NCI-H1694 (cell line): Measurements from ENCODE around the gene FBXO38.

Experiments used
- DNase-seq: peaks from one replicate; lab custom pipeline; 2025; lab: John Stamatoyannopoulos, UW

The FBXO38 gene, protein sequence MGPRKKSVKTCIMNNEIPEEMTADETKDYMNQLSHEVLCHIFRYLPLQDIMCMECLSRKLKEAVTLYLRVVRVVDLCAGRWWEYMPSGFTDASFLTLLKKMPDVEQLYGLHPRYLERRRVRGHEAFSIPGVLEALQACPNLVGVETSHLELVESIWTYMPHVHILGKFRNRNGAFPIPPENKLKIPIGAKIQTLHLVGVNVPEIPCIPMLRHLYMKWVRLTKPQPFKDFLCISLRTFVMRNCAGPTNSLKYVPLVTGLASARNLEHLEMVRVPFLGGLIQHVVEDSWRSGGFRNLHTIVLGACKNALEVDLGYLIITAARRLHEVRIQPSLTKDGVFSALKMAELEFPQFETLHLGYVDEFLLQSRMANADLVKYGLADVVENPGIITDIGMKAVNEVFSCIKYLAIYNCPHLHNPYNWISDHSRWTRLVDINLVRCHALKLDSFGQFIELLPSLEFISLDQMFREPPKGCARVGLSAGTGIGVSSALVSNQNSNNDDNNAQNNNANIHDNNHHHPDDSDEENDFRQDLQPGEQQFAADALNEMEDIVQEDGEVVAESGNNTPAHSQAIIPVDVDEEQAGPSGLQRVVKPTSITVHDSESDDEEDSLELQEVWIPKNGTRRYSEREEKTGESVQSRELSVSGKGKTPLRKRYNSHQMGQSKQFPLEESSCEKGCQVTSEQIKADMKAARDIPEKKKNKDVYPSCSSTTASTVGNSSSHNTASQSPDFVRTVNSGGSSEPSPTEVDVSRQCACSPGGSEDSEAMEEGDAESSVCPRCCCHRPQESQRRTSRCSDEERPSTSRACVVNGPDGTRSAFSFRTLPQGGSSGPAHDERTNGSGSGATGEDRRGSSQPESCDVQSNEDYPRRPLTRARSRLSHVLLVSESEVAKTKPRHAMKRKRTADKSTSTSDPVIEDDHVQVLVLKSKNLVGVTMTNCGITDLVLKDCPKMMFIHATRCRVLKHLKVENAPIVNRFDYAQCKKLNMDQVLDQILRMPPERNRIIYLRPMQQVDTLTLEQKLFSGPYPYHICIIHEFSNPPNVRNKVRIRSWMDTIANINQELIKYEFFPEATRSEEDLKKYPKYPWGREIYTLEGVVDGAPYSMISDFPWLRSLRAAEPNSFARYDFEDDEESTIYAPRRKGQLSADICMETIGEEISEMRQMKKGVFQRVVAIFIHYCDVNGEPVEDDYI

GRCh38 chr5:148383564-148384379, at the start of gene FBXO38:
TSS of gene FBXO38 (plus strand) at chr5:148383958. CDS start at chr5:148394777, 10,819 bp downstream.
- DNase-seq = peak; percentile 92

GRCh38 chr5:148335259-148335658, 48.5 kb upstream of the FBXO38 start, which contains the start of gene SPINK9:
TSS of gene SPINK9 (plus strand) at chr5:148335559. CDS start at chr5:148335614, 55 bp downstream.
- DNase-seq = no peak

DNA sequence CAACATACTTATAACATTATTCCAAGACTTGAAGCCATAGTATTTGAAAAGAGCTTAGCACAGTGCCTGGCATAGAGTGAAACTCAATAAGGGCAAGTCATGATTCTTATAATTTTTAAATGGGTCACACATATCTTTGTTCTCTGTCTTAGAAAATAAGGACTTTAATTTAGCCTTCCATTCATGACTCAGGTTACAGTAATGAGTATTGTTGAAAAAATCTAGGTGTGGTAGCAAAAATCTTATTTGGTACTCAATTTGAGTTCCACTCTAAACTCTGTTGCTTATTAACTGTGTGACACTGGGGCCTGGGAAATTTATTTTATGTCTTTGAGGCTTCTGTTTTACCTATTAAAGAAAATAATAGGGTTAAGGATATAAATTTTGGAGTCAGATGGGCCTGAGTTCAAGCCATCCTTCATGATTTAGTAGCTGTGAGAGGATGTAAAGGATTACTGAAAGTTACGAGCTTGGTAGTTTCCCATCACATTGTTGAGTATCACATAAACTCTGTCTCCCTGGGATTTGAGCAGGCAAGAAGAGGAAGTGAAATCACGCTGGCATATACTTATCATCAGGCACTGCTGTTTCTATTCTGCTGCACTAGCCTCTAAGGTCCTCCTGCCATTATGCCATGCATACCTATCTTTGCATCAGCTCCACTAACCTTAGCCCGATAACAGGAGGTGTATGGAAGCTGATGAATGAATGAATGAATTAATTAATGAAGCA, 46.9 kb upstream of the FBXO38 start:
- DNase-seq = no peak

GRCh38 chr5:148342371-148343045, 41.2 kb upstream of the FBXO38 start:
- no peak for DNase-seq

GRCh38 chr5:148343046-148343407, 40.7 kb upstream of the FBXO38 start:
- no peak for DNase-seq

- no peak for DNase-seq
These were observed 39.9 kb upstream of the FBXO38 start for GRCh38 chr5:148343603-148344487.

DNA sequence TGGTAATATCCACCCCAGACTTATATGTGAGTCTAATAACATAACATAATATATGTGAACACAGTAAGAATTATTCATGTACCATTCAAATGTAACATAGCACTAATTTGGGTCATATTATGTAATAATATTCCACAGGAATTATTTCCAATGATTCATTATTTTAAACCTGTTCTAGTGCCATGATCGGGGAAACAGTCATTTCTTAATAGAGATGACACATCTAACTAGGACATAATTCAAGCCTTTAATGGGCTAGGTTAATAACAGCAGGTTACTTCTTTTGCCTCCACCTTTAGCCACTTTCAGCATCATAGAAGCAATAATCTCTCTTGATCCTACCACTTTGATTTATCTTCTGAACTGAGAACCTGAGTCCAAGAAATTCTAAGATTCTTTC, 36.1 kb upstream of the FBXO38 start:
- no peak for DNase-seq

- DNase-seq = no peak
These were observed 31.1 kb upstream of the FBXO38 start for GRCh38 chr5:148352696-148353095.

- DNase-seq = no peak
These were observed 30.1 kb upstream of the FBXO38 start for GRCh38 chr5:148353634-148354033.

DNA sequence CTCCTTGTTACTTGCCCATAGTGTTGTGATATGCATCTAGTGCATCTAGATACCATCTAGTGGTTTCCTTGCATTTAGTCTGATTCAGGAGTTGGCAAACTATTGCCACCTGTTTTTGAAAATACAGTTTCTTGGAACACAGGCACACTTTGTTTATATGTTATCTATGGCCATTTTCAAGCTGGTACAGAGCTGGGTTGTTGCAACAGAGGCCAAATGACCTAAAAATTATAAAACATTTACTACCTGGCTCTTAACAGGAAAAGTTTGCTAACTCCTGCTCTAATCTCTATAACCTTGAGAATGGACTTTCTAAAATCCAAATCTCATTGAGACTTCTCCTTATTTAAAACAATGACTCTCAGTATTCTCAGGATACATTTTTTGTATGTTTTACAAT, 19.4 kb upstream of the FBXO38 start:
- no peak for DNase-seq

DNA sequence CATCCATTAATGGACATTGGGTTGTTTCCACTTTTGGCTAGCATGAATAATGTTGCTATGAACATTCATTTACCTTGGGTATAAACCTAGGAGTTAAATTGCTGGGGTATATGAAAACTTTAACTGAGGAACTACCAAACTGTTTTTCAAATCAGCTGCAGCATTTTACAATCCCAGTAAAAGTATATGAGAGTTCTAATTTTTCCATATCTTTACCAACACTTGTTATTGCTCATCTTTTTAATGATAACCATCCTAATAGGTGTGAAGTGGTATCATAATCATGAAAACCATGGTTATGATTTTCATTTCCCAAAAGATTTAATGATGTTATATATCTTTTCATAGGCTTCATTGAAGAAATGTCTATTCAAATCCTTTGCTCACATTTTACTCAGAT, 15.5 kb upstream of the FBXO38 start:
- DNase-seq = no peak

DNA sequence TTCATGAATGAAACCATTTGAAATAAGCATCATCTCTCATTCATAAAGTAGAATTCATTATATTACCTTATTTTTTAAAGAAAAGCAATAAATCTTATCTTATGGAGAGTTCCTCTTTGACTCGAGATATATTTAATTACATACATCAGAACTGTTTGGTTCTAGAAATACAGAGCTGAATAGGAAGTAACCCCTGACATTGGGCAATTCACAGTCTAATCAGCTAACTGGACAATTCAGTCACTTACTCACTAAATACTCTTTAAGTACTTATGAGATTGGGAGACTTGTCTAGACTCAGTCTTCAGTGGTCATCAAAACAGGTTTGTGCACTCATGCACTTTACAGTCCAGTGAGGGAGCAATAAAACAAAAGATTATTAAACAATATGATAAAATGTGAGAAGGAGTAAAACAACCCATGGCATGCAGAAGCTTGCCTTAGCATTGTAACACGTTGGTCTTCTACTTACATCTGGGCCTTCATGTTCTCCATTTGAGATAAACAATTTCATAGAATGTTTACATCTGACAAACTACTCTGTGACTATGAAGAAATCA, 11.5 kb upstream of the FBXO38 start:
- no peak for DNase-seq

DNA sequence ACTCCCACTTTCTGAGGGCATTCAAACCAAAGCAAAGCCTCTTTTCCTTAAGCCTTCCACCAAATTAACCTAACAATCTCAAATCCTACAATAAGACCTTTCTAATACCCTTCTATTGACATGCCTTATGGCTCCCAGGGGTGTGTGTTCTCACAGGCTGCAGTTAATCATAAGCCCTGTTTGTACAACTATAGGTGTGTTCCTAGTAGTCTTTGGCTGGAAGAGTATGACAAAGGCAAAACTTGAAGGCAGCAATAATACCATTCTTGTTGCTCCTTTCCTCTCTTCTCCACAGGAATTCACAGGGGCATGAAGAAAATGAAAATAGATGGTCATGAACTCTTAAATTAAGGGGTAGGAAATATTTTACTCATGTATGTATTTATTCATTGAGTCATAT, 10.9 kb upstream of the FBXO38 start:
- no peak for DNase-seq

- DNase-seq = peak; percentile 50
These were observed 8.9 kb upstream of the FBXO38 start for GRCh38 chr5:148374690-148375360.

DNA sequence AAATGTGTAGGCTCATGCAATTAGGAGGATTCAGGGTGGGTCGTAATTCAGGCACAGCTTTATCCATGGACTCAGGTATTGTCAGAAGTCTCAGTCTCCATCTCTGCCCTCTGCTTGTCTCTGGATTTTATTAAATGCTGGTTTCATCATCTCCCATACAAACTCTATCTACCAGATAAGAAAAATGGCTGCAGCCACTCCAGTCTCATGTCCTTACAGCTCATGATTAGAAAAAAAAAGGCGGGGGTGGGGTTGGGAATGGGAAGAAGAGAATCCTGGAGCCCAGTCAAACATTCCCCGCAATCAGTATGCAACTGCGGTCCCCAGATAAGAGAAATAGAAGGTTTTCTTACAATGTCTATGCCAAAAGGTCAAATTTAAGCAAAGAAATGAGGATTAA, 7.6 kb upstream of the FBXO38 start:
- no peak for DNase-seq

DNA sequence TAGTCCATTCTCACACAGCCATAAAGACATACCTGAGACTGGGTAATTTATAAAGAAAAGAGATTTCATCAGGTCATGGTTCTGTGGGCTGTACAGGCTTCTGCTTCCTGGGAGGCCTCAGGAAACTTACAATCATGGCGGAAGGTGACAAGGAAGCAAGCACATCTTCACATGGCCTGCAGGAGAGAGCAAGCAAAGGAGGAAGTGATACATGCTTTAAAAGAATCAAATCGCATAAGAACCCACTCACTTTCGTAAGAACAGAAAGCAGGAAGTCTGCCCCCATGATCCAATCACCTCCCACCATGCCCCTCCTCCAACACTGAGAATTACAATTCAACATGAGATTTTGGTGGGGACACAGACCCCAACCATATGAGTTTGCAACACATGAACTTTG, 5.1 kb upstream of the FBXO38 start:
- no peak for DNase-seq

GRCh38 chr5:148379340-148379739, 4.4 kb upstream of the FBXO38 start:
- no peak for DNase-seq

GRCh38 chr5:148381906-148382305, 1.9 kb upstream of the FBXO38 start:
- no peak for DNase-seq
